Gastroesophageal sphincter (tissue), 3 donors: Measurements from ENCODE around the gene BAIAP2.

ENCODE experiments used
- CTCF ChIP-seq, 4 experiments: fragments of 200-600 bp in 2 of 4; fragments of 450-650 bp in 2 of 4; sonication (generic) in 1 of 4; IDR thresholded peaks; one replicate each; pipeline ENCODE4 v1.5.1; 2017 to 2019; ENCODE audit warnings: antibody characterized with exemption in 4 of 4, mild to moderate bottlenecking in 2 of 4, moderate library complexity in 2 of 4
- EP300 ChIP-seq: sonication (generic); formaldehyde crosslinking; IDR thresholded peaks from one replicate; pipeline ENCODE4 v1.6.1; 2017; ENCODE audit warnings: antibody characterized with exemption, mild to moderate bottlenecking
- POLR2A ChIP-seq, 2 donors: fragments of 450-650 bp; IDR thresholded peaks; one replicate each; pipeline ENCODE4 v1.6.1; 2017; ENCODE audit warnings: antibody characterized with exemption in 2 of 2, mild to moderate bottlenecking in 2 of 2, moderate library complexity in 1 of 2
- POLR2AphosphoS5 ChIP-seq: sonication (generic); formaldehyde crosslinking; IDR thresholded peaks from one replicate; pipeline ENCODE4 v1.6.1; 2017; ENCODE audit warnings: antibody characterized with exemption

GRCh38 chr17:81135505-81136278 is 100.7 kb downstream of the BAIAP2 start:
- TF ChIP-seq CTCF (IDR thresholded peaks at IDR 0.05), result no peak
- TF ChIP-seq EP300, result no peak
- TF ChIP-seq POLR2A (IDR thresholded peaks at IDR 0.05), result no peak
- no peak for TF ChIP-seq POLR2AphosphoS5
